ENCODE results near the gene KDM8. TPM values are rescaled to one million over a fixed set of nuclear protein-coding genes. Genes with fewer than 3 reads are reported as not detected.

Gene KDM8
- total and polyA plus RNA-seq, 4 donors: 4.2 to 9.7 (median 8.2) TPM

Other genes with a start within 250 kb of the KDM8 start
- under 1 TPM; 0.30 to 0.55 TPM for gene C16orf82, start 136.6 kb upstream of the KDM8 start, total RNA-seq
- under 1 TPM; 0.19 to 0.56 TPM for gene C16orf82, start 136.6 kb upstream of the KDM8 start, polyA plus RNA-seq (ENCODE audit: insufficient read length in 2 of 2)
- gene NSMCE1, start 65.2 kb downstream of the KDM8 start, total RNA-seq: 10 to 100 TPM; 50.4 to 71.1 TPM
- gene NSMCE1, start 65.2 kb downstream of the KDM8 start, polyA plus RNA-seq (ENCODE audit: insufficient read length in 2 of 2): 10 to 100 TPM; 62.4 to 76.9 TPM
- 1 to 10 TPM; 9.1 to 9.8 TPM for gene IL4R, start 110.4 kb downstream of the KDM8 start, total RNA-seq
- 1 to 10 TPM; 6.1 to 9.0 TPM for gene IL4R, start 110.4 kb downstream of the KDM8 start, polyA plus RNA-seq (ENCODE audit: insufficient read length in 2 of 2)
- under 1 TPM; 0.06 to 0.30 TPM for gene IL21R, start 198.6 kb downstream of the KDM8 start, total RNA-seq
- under 1 TPM; 0.41 to 0.93 TPM for gene IL21R, start 198.6 kb downstream of the KDM8 start, polyA plus RNA-seq (ENCODE audit: insufficient read length in 2 of 2)

Data from spinal cord (tissue), 4 donors.